Measurements from ENCODE around the gene LRRC49. TPM values are rescaled to one million over a fixed set of nuclear protein-coding genes. Genes with fewer than 3 reads are reported as not detected.

Gene LRRC49
- total and polyA plus RNA-seq, 11 donors: 13.3 to 123 (median 60.3) TPM

- peaks cover 0 to 11% (median 0%) of the 10 kb centered on the region in 12 donors for H3K9me3 ChIP-seq
- H3K27me3 ChIP-seq: no peaks in the 10 kb centered on the region
- no peak for DNase-seq
- no peaks in the 10 kb centered on the region for H3K36me3 ChIP-seq
- TF ChIP-seq CTCF (IDR thresholded peaks at IDR 0.05) (no peak), POLR2A (IDR thresholded peaks at IDR 0.05) (no peak)
- H3K27ac ChIP-seq: no peak overlapping the region
- peaks cover 0 to 9% (median 0%) of the 10 kb centered on the region in 12 donors for H3K4me1 ChIP-seq
- WGBS, 4 donors: 93 to 100% (median 94%) methylated on average over 1 of the region's 1 CpG
- intact Hi-C loops (cut with DNase I): loop anchor here in 1 of 10 donors (10.0 kb wide), 1 partner anchor 64 kb away; no protein-coding TSS in a partner anchor
- H3K4me3 ChIP-seq: no peak overlapping the region
- no peak for ATAC-seq
Observed at GRCh38 chr15:71088683-71089082, 196.1 kb downstream of the LRRC49 start.

- DNase-seq: no peak
- TF ChIP-seq POLR2A (IDR thresholded peaks at IDR 0.05) (no peak), CTCF (IDR thresholded peaks at IDR 0.05) (no peak)
- Histone ChIP-seq H3K4me1 (peaks cover 0 to 2% (median 0%) of the 10 kb centered on the region in 12 donors), H3K27ac (no peak overlapping the region), H3K4me3 (no peak overlapping the region), H3K36me3 (no peaks in the 10 kb centered on the region), H3K9me3 (peaks cover 0 to 11% (median 0%) of the 10 kb centered on the region in 12 donors), H3K27me3 (no peaks in the 10 kb centered on the region)
- 55 to 63% (median 59%) methylated on average over 1 of the region's 1 CpG for WGBS, 4 donors
- intact Hi-C loops (cut with DNase I): loop anchor here in 1 of 10 donors (10.0 kb wide), 1 partner anchor 65 kb away; no protein-coding TSS in a partner anchor
- ATAC-seq: no peak
Observed at GRCh38 chr15:71089801-71090200, 197.2 kb downstream of the LRRC49 start.

- Histone ChIP-seq H3K27ac (no peak overlapping the region), H3K9me3 (peaks cover 0 to 9% (median 0%) of the 10 kb centered on the region in 12 donors), H3K4me1 (no peaks in the 10 kb centered on the region), H3K4me3 (no peak overlapping the region), H3K36me3 (no peaks in the 10 kb centered on the region), H3K27me3 (no peaks in the 10 kb centered on the region)
- intact Hi-C loops (cut with DNase I): no loop called here
- no peak for TF ChIP-seq CTCF (IDR thresholded peaks at IDR 0.05)
- TF ChIP-seq POLR2A (IDR thresholded peaks at IDR 0.05): no peak
- ATAC-seq (no peak), DNase-seq (no peak)
- 61 to 81% (median 77%) methylated on average over 1 of the region's 1 CpG for WGBS, 4 donors
Observed at GRCh38 chr15:71091601-71092000, 199.0 kb downstream of the LRRC49 start.

GRCh38 chr15:71092056-71092600, 199.5 kb downstream of the LRRC49 start:
- ATAC-seq (no peak), DNase-seq (no peak)
- intact Hi-C loops (cut with DNase I): no loop called here

More at GRCh38 chr15:71092056-71092600, 199.5 kb downstream of the LRRC49 start:
- H3K4me3 ChIP-seq: no peak overlapping the region
- no peaks in the 10 kb centered on the region for H3K4me1 ChIP-seq
- no peaks in the 10 kb centered on the region for H3K27me3 ChIP-seq
- H3K36me3 ChIP-seq: no peaks in the 10 kb centered on the region
- TF ChIP-seq POLR2A (IDR thresholded peaks at IDR 0.05): no peak
- TF ChIP-seq CTCF (IDR thresholded peaks at IDR 0.05): no peak
- peaks cover 0 to 7% (median 0%) of the 10 kb centered on the region in 12 donors for H3K9me3 ChIP-seq
- WGBS, 4 donors: 84 to 92% (median 91%) methylated on average over 7 of the region's 7 CpGs
- H3K27ac ChIP-seq: no peak overlapping the region

Data from heart left ventricle (tissue), 16 donors.